Choroid plexus epithelial cell (primary cell): ENCODE data around the gene SUSD5.

Experiments used
- DNase-seq: peaks from one replicate; pipeline ENCODE4 v3.0.0-alpha.2; 2010; ENCODE audit warnings: low read depth
- H3K4me3 ChIP-seq: 2 replicates; pipeline ENCODE4 v1.5.1; 2011; ENCODE audit warnings: low read depth, mild to moderate bottlenecking, control low read depth, low read length, moderate library complexity
- CTCF ChIP-seq: conservative IDR thresholded peaks from 2 replicates; pipeline ENCODE4 v1.5.1; 2011; ENCODE audit warnings: low read depth, mild to moderate bottlenecking, control low read depth, inconsistent platforms, low read length, moderate library complexity

Gene SUSD5

GRCh38 chr3:33218446-33219174 lies at the start of gene SUSD5:
Gene SUSD5, minus strand, starts transcription at chr3:33218810. Its CDS starts 13 bp downstream, at chr3:33218797.
- H3K4me3 ChIP-seq, result peak within 1 kb of the TSS; percentile 63
- DNase-seq, result peak; percentile 49
- TF ChIP-seq CTCF, result no peak

GRCh38 chr3:33260104-33260503 lies 41.5 kb upstream of the SUSD5 start:
- DNase-seq, result no peak
- no peak overlapping the region for H3K4me3 ChIP-seq
- TF ChIP-seq CTCF, result no peak

GRCh38 chr3:33256249-33256648 lies 37.6 kb upstream of the SUSD5 start:
- DNase-seq, result no peak
- no peak overlapping the region for H3K4me3 ChIP-seq
- no peak for TF ChIP-seq CTCF

GRCh38 chr3:33250712-33251111 lies 32.1 kb upstream of the SUSD5 start:
- TF ChIP-seq CTCF, result no peak
- peak; percentile 50 for DNase-seq
- H3K4me3 ChIP-seq, result no peak overlapping the region

- TF ChIP-seq CTCF, result no peak
- no peak overlapping the region for H3K4me3 ChIP-seq
- DNase-seq, result no peak
Observed at GRCh38 chr3:33246786-33247185, 28.2 kb upstream of the SUSD5 start.

GRCh38 chr3:33240261-33240660 lies 21.7 kb upstream of the SUSD5 start:
- no peak overlapping the region for H3K4me3 ChIP-seq
- no peak for TF ChIP-seq CTCF

GRCh38 chr3:33238923-33239322 lies 20.3 kb upstream of the SUSD5 start:
- no peak for DNase-seq
- no peak overlapping the region for H3K4me3 ChIP-seq
- TF ChIP-seq CTCF, result no peak

More at GRCh38 chr3:33240261-33240660, 21.7 kb upstream of the SUSD5 start:
- no peak for DNase-seq
